GM12874 (cell line): ENCODE data around the gene TRIM52.

Experiments used
- TF ChIP-seq, protein P1 (sequence below): IDR thresholded peaks from 2 replicates; pipeline ENCODE4 v1.5.1; 2011; ENCODE audit warnings: low read depth, mild to moderate bottlenecking, control low read depth, low read length, moderate library complexity; ENCODE audit not compliant: insufficient read depth

TRIM52 gene

DNA sequence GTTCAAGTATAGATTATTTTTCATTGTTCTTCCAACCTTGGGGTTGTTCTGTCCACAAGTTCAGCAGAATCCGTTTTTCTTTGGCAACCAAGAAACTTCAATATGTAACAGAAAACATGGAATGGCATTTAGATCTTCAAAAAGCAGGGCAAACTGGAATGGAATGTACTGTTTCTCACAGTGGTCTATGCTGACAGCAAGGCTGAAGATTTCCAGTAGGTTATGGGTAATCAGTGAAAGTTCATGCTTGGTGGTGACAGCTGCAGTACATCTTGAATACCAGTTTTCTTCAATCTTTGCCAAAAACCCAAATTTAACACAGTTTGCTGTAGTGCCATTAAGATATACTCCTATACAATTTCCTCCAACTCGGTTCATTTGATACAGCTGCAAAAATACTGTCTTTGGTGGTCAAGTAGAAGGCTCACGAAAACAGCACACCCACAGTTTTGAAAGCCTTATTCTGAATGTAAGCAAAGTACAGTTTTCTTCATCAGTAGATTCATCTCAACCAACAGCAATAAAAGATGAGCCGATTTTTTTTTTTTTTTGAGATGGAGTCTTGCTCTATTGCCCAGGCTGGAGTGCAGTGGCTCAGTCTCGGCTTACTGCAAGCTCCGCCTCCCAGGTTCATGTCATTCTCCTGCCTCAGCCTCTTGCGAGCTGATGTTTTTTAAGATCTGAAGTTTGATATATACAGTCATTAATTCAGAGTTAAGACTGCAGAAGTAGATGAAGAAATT is 4.9 kb downstream of the TRIM52 start:
- TF ChIP-seq, protein P1, sequence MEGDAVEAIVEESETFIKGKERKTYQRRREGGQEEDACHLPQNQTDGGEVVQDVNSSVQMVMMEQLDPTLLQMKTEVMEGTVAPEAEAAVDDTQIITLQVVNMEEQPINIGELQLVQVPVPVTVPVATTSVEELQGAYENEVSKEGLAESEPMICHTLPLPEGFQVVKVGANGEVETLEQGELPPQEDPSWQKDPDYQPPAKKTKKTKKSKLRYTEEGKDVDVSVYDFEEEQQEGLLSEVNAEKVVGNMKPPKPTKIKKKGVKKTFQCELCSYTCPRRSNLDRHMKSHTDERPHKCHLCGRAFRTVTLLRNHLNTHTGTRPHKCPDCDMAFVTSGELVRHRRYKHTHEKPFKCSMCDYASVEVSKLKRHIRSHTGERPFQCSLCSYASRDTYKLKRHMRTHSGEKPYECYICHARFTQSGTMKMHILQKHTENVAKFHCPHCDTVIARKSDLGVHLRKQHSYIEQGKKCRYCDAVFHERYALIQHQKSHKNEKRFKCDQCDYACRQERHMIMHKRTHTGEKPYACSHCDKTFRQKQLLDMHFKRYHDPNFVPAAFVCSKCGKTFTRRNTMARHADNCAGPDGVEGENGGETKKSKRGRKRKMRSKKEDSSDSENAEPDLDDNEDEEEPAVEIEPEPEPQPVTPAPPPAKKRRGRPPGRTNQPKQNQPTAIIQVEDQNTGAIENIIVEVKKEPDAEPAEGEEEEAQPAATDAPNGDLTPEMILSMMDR: no peak

DNA sequence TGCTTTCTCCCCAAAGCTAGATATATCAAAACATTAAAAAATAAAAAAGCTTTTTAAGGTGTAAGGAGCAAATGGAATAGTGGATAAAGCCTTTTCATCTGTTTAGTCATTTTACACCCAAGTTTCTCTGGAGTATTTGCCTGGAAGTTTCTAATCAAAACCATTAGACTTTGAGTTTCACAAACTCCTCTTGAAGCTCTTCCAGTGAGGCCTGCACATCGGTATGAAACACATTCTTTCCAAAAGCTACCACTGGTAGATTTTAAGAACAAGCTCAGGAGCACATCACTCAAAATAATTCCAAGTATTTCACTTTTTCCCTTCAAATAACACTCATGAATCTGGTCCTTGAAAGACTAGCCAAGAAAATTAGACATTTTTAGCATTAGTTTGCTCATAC is 5.7 kb downstream of the TRIM52 start:
- TF ChIP-seq, protein P1: no peak

DNA sequence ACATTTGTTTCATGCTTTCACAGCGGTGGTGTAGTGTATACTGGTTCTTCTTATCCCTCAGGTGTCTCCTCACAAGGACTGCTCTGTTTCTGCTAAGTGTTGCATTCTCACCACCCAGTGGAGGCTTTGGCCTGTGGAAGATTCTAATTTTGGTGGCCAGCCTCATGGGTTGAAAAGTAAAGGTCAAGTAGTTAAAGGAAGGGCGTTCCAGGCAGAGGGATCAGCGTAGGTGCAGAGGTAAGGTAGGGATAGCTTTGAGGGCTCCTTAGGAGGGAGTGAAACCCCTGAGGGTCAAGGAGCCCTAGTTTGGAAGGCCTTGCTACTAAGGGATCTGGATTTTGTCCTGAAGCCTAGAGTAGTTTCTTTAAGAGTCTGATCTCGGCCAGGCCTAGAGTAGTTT is 12.7 kb downstream of the TRIM52 start:
- TF ChIP-seq, protein P1: no peak

DNA sequence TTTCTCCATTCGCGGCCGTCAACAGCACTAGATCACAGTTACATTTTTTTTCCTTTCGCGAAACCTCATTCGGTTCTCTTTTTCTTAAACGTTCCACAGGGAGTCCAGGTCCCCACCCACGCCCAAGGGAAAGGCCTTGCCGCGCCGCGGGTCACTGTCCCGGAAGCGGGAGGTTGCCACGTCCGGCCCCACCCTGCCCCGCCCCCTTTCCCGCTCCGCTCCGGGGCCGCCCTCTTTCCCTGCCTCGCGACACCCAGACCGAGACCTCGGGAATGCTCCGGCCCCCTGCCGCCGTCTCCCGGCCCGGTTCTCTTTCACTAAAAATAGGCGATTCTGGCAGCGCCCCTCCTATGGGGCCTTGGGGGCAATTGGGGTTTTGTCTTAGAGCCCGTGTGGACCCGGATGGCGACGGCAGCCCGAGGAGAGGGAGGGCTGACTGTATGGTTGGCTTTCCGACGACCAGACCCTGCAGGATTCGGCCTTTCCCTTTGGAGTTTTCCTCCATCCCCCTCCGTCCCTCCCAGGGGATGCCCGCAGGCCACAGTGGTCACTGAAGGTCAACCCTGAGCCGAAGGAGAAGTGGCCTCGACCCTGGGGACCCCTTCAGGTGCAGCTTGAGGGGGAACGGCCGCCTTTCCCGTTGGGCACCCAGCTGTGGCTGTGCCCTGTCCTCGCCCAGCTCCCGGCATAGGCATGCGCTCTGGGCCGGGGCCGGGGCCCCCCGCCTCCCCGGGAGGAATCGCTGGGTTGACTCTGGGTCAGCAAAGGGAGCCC is 14.5 kb downstream of the TRIM52 start:
- TF ChIP-seq, protein P1: no peak

DNA sequence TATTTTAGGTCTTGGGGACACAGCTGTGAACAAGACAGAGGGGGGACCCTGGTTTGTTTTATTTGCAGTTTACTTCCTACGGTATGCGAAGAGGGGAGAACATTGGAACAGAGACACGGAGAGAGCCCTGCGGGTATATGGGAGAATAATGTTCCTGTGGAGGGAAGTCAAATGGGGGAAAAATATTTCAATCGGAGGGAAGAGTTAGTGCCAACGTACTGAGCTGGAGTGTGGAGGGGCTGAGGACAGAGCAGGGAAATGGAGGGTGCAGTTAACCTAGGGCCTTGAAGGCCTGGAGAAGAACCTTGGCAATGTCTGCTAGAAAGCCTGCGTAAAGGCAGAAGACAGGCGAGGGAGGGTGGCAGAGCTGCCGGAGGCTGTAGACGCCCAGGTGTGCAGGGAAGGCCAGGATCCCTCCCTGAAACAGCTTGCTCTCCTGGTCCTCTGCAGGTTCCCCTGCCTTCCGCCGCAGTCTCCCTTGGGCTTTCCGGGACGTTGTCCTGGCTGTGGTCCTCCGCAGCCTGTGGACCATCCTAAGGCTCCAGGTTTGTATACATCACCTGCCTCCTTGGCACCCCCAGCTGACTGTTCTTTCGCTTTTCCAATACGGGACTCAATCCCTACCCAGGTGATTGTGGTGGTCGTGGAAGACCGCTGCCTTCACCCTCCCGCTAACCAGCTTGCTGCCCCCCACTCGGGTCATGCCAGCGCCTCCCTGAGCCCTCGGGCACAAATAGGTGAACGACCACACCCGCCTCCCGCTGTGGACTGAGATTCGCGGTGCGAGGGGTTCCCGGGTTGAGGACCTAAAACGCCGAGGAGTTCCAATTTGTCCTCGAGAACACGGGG is 15.3 kb downstream of the TRIM52 start:
- TF ChIP-seq, protein P1: no peak

DNA sequence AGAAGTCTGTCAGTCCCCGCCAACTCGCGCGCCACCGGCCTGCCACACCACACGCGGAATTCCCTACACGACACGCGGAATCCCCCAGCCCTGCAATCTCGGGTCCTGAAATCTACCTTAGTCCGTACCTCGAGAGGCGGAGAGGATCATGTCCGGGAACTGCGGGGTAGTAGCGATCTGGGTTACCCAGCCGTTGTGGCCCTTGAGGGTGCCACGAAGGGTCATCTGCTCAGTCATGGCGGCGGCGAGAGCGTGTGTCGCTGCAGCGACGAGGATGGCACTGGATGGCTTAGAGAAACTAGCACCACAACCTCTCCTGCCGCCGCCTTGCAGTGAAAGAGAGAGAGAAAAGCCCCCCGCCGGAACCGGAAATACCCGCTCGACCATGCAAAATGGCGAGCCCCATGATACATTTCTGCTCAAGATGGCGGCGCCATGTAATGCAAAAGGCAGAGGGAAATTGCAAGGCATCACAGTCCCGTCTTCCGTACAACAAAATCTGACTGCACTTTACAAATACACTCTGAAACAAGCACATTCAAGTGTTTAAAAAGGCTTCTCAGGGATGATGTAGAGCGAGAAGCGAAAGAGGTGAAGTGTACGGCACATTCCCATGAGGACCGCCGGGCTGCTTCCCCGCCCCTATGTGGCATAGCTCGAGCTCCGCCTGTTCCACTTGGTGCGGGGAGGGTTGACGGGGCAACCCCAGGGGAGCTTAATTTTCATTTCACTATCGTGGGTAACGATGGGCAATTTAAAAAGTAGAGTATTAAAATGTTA is 17.2 kb downstream of the TRIM52 start, which contains the start of gene RACK1:
Gene RACK1 (minus strand): TSS at position 343 of the 780 bp plus-strand sequence. CDS start 106 bp downstream, at position 237.
- TF ChIP-seq, protein P1: no peak
